ENCODE measurements around the gene SOX1.

- TF ChIP-seq POLR2A (IDR thresholded peaks at IDR 0.05; ENCODE audit: low read depth, low read length) (no peak), SPI1 (IDR thresholded peaks at IDR 0.05; ENCODE audit: low read depth, low read length) (no peak), POLR2AphosphoS5 (IDR thresholded peaks at IDR 0.05; ENCODE audit: low read depth, low read length) (no peak)
Observed at GRCh38 chr13:112068540-112069060, 1.7 kb downstream of the SOX1 start.
